ENCODE measurements around the gene GASK1A. TPM values are rescaled to one million over a fixed set of nuclear protein-coding genes. Genes with fewer than 3 reads are reported as not detected.

GASK1A gene
- total RNA-seq, 3 donors from 2014 or later: 10.1 to 22.6 (median 20.5) TPM

- Histone ChIP-seq H3K36me3 (no peaks in the 10 kb centered on the region), H3K4me3 (no peak overlapping the region), H3K27me3 (no peaks in the 10 kb centered on the region), H3K4me1 (no peaks in the 10 kb centered on the region), H3K9me3 (no peaks in the 10 kb centered on the region), H3K27ac (peak overlapping the region in 1 of 2 donors; percentile 38)
- intact Hi-C loops (cut with DNase I; ENCODE audit: low total_unique reads): no loop called here
- no peak for DNase-seq (ENCODE audit: low spot score in 2 of 2)
- TF ChIP-seq CTCF (IDR thresholded peaks at IDR 0.05) (no peak), POLR2A (IDR thresholded peaks at IDR 0.05) (no peak), POLR2AphosphoS5 (IDR thresholded peaks at IDR 0.05) (no peak)
These were observed 38.6 kb downstream of the GASK1A start for GRCh38 chr3:43017593-43018195.

GRCh38 chr3:43018246-43018645 lies 39.1 kb downstream of the GASK1A start:
- Histone ChIP-seq H3K4me1 (no peaks in the 10 kb centered on the region), H3K4me3 (no peak overlapping the region), H3K9me3 (no peaks in the 10 kb centered on the region), H3K27ac (peak overlapping the region in 1 of 2 donors; percentile 38), H3K36me3 (no peaks in the 10 kb centered on the region), H3K27me3 (no peaks in the 10 kb centered on the region)
- DNase-seq (ENCODE audit: low spot score in 2 of 2): no peak
- no peak for TF ChIP-seq POLR2A (IDR thresholded peaks at IDR 0.05)
- no peak for TF ChIP-seq CTCF (IDR thresholded peaks at IDR 0.05)
- TF ChIP-seq POLR2AphosphoS5 (IDR thresholded peaks at IDR 0.05): no peak
- intact Hi-C loops (cut with DNase I; ENCODE audit: low total_unique reads): no loop called here

DNA sequence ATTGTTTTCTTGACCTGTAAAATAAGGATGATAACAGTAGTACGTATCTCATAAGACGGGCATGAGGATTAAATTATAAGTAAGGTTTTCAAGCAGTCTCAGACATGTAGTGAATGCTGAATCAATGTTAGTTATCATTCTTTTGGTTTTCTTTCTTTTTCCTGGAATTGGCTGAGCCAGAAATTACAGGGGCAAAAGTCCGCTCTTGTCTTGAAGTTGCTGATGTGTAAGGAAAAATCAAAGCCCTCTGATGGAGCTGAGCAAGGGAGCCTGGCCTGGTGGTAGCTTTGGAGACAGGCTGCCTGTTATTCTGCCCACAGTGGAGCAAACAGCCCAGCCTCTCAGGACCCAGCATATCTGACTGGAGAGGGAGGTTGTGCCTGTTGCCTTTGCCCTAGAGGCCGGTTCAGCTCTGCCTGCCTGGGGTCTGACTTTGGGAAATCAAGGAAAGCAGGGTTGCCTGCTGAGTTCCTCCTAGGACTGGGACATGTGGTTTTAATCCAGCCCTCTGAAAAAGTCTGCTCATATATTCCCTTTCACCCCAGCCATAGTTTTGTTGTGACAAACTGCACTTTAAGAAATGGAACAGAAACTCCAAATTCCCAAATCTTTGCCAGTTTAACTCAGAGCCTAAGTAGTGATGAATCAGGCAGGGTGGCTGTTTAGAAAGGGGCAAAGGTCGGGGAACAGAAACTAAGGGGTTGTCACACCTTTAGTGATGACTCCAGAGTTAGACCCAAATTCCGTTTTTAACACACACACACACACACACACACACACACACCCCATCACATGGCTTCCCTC lies 40.1 kb downstream of the GASK1A start:
- H3K4me3 ChIP-seq: no peak overlapping the region
- H3K4me1 ChIP-seq: no peaks in the 10 kb centered on the region
- H3K27ac ChIP-seq: peak overlapping the region in 1 of 2 donors; percentile 77
- H3K36me3 ChIP-seq: no peaks in the 10 kb centered on the region
- no peaks in the 10 kb centered on the region for H3K9me3 ChIP-seq
- DNase-seq (ENCODE audit: low spot score in 2 of 2): no peak
- TF ChIP-seq POLR2A (IDR thresholded peaks at IDR 0.05): no peak
- TF ChIP-seq CTCF (IDR thresholded peaks at IDR 0.05): no peak
- TF ChIP-seq POLR2AphosphoS5 (IDR thresholded peaks at IDR 0.05): no peak
- intact Hi-C loops (cut with DNase I; ENCODE audit: low total_unique reads): no loop called here
- no peaks in the 10 kb centered on the region for H3K27me3 ChIP-seq

DNA sequence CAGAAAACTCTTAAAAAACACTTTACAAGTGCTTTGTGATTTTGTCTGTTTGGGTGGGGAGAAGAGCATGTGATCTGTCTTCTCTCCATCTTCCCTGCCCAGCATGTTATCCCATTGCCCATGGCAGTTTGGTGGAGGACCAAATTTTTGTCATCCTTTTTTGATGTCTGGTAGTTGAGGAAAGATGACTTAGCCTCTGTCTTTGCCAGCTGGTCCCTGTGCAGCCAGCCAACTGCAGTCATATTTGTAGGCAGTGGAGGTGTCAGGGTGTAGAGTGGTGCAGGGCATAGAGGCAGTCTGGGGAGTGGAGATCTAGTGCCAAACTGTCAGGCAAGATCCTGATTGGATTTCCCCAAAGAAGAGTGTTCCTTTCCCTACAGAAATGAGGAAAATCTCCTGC lies 40.7 kb downstream of the GASK1A start:
- Histone ChIP-seq H3K27me3 (no peaks in the 10 kb centered on the region), H3K27ac (peak overlapping the region in 1 of 2 donors; percentile 77), H3K36me3 (no peaks in the 10 kb centered on the region), H3K9me3 (no peaks in the 10 kb centered on the region), H3K4me1 (no peaks in the 10 kb centered on the region), H3K4me3 (no peak overlapping the region)
- no peak for TF ChIP-seq POLR2AphosphoS5 (IDR thresholded peaks at IDR 0.05)
- no peak for TF ChIP-seq CTCF (IDR thresholded peaks at IDR 0.05)
- no peak for TF ChIP-seq POLR2A (IDR thresholded peaks at IDR 0.05)
- DNase-seq (ENCODE audit: low spot score in 2 of 2): no peak
- intact Hi-C loops (cut with DNase I; ENCODE audit: low total_unique reads): no loop called here

- Histone ChIP-seq H3K9me3 (no peaks in the 10 kb centered on the region), H3K4me1 (no peaks in the 10 kb centered on the region), H3K27me3 (no peaks in the 10 kb centered on the region), H3K4me3 (no peak overlapping the region), H3K36me3 (no peaks in the 10 kb centered on the region), H3K27ac (no peak overlapping the region)
- intact Hi-C loops (cut with DNase I; ENCODE audit: low total_unique reads): no loop called here
- DNase-seq (ENCODE audit: low spot score in 2 of 2): no peak
- TF ChIP-seq CTCF (IDR thresholded peaks at IDR 0.05) (no peak), POLR2AphosphoS5 (IDR thresholded peaks at IDR 0.05) (no peak)
These were observed 42.1 kb downstream of the GASK1A start for GRCh38 chr3:43021186-43021585.

All from breast epithelium (tissue), 4 donors.